Upper lobe of left lung (tissue), 6 donors: ENCODE data around the gene TAAR8. TPM values are rescaled to one million over a fixed set of nuclear protein-coding genes. Genes with fewer than 3 reads are reported as not detected.

Experiments used
- ATAC-seq, 2 donors: fragments of 200-7000 bp; cut with Tn5 transposase; one replicate each; pipeline ENCODE4 v1.9.1; 2022; ENCODE audit warnings: mild to moderate bottlenecking in 2 of 2, moderate library complexity in 2 of 2; ENCODE audit not compliant: low FRiP score in 2 of 2
- DNase-seq, 2 donors: peaks; one replicate each; pipeline ENCODE4 v3.0.0-alpha.2; 2019 to 2020
- H3K27ac ChIP-seq, 4 donors: fragments of 200-600 bp; sonication (generic); one replicate each; pipeline ENCODE4 v1.5.1; 2016 to 2019
- H3K27me3 ChIP-seq, 4 donors: fragments of 200-600 bp; sonication (generic); one replicate each; pipeline ENCODE4 v1.5.1; 2017 to 2019
- H3K36me3 ChIP-seq, 4 donors: fragments of 200-600 bp; sonication (generic); one replicate each; pipeline ENCODE4 v1.5.1; 2016 to 2019
- H3K4me1 ChIP-seq, 4 donors: fragments of 200-600 bp; sonication (generic); one replicate each; pipeline ENCODE4 v1.5.1; 2018 to 2019
- H3K4me3 ChIP-seq, 4 donors: fragments of 200-600 bp; sonication (generic); one replicate each; pipeline ENCODE4 v1.5.1; 2017 to 2019; ENCODE audit warnings: mild to moderate bottlenecking in 2 of 4, moderate library complexity in 1 of 4
- H3K9me3 ChIP-seq, 4 donors: fragments of 200-600 bp; sonication (generic); one replicate each; pipeline ENCODE4 v1.5.1; 2018 to 2019
- CTCF ChIP-seq, 6 experiments: fragments of 450-650 bp in 4 of 6; fragments of 200-600 bp in 2 of 6; sonication (generic) in 2 of 6; IDR thresholded peaks; one replicate each; pipeline ENCODE4 v1.5.1; 2016 to 2019; ENCODE audit warnings: antibody characterized with exemption in 6 of 6
- EP300 ChIP-seq, 4 donors: sonication (generic); formaldehyde crosslinking; IDR thresholded peaks; one replicate each; pipeline ENCODE4 v1.5.1; 2017; ENCODE audit warnings: antibody characterized with exemption in 4 of 4, control low read depth in 2 of 4
- POLR2A ChIP-seq, 4 donors: fragments of 450-650 bp; IDR thresholded peaks; one replicate each; pipeline ENCODE4 v1.5.1; 2016 to 2017; ENCODE audit warnings: antibody characterized with exemption in 4 of 4, mild to moderate bottlenecking in 2 of 4
- POLR2AphosphoS5 ChIP-seq, 2 donors: sonication (generic); formaldehyde crosslinking; IDR thresholded peaks; one replicate each; pipeline ENCODE4 v1.5.1; 2017; ENCODE audit warnings: antibody characterized with exemption in 2 of 2
- WGBS, 2 donors: methylation state at CpG; one replicate each; pipeline ENCODE4 v1.1.5; 2017 to 2018; 5-methylcytosine and 5-hydroxymethylcytosine counted together
- total RNA-seq, 6 donors: library from RNA; depleted of rRNA in 4 of 6; stranded (reverse); fragments of >200 nt in 4 of 6; gene quantifications; one replicate each; pipeline versions ENCODE4 v1.1.0 to v1.2.1, GENCODE V29; 2016 to 2021
- donor health status: DM: no; HTN: no; CAD: no; lungs with moderate emphysema.
- donor health status: DM: no; HTN: yes; CAD: no; lungs with severe emphysema.

Gene TAAR8
- total RNA-seq = not detected

GRCh38 chr6:132552372-132552771 lies at the start of gene TAAR8:
TAAR8 (plus strand) TSS chr6:132552672; CDS start chr6:132552693, 21 bp downstream.
- ATAC-seq (no peak), DNase-seq (no peak)
- Histone ChIP-seq H3K4me3 (no peak within 1 kb of the TSS), H3K27me3 (no peaks in the 10 kb centered on the region), H3K36me3 (no peaks in the 10 kb centered on the region), H3K4me1 (no peaks in the 10 kb centered on the region), H3K27ac (no peak within 1 kb of the TSS), H3K9me3 (no peaks in the 10 kb centered on the region)
- TF ChIP-seq POLR2A (IDR thresholded peaks at IDR 0.05) (no peak), CTCF (IDR thresholded peaks at IDR 0.05) (no peak), POLR2AphosphoS5 (IDR thresholded peaks at IDR 0.05) (no peak), EP300 (IDR thresholded peaks at IDR 0.05) (no peak)
- 84 to 90% methylated on average over 2 of the region's 2 CpGs for WGBS, 2 donors

- ATAC-seq = no peak
- TF ChIP-seq POLR2AphosphoS5 (IDR thresholded peaks at IDR 0.05) (no peak), POLR2A (IDR thresholded peaks at IDR 0.05) (no peak), EP300 (IDR thresholded peaks at IDR 0.05) (no peak), CTCF (IDR thresholded peaks at IDR 0.05) (no peak)
- Histone ChIP-seq H3K4me3 (no peak overlapping the region), H3K9me3 (no peaks in the 10 kb centered on the region), H3K4me1 (peaks cover 25 to 52% (median 37%) of the 10 kb centered on the region in 4 donors), H3K36me3 (peaks cover 0 to 28% (median 17%) of the 10 kb centered on the region in 4 donors), H3K27ac (no peak overlapping the region), H3K27me3 (no peaks in the 10 kb centered on the region)
- WGBS, 2 donors = 77 to 86% methylated on average over 5 of the region's 5 CpGs
- no peak for DNase-seq
These were observed 47.7 kb upstream of the TAAR8 start for GRCh38 chr6:132504757-132505156.

GRCh38 chr6:132505158-132505557 lies 47.3 kb upstream of the TAAR8 start:
- DNase-seq = no peak
- no peak for ATAC-seq
- Histone ChIP-seq H3K4me1 (peaks cover 23 to 51% (median 35%) of the 10 kb centered on the region in 4 donors), H3K4me3 (no peak overlapping the region), H3K36me3 (peaks cover 0 to 28% (median 17%) of the 10 kb centered on the region in 4 donors), H3K27ac (no peak overlapping the region), H3K9me3 (no peaks in the 10 kb centered on the region), H3K27me3 (no peaks in the 10 kb centered on the region)
- WGBS, 2 donors = 86 to 96% methylated on average over 1 of the region's 1 CpG
- TF ChIP-seq POLR2A (IDR thresholded peaks at IDR 0.05) (no peak), EP300 (IDR thresholded peaks at IDR 0.05) (no peak), CTCF (IDR thresholded peaks at IDR 0.05) (no peak), POLR2AphosphoS5 (IDR thresholded peaks at IDR 0.05) (no peak)

GRCh38 chr6:132506461-132506860 lies 46.0 kb upstream of the TAAR8 start:
- Histone ChIP-seq H3K4me3 (no peak overlapping the region), H3K9me3 (no peaks in the 10 kb centered on the region), H3K4me1 (peaks cover 34 to 57% (median 47%) of the 10 kb centered on the region in 4 donors), H3K36me3 (peaks cover 0 to 20% (median 11%) of the 10 kb centered on the region in 4 donors), H3K27me3 (no peaks in the 10 kb centered on the region), H3K27ac (no peak overlapping the region)
- ATAC-seq (no peak), DNase-seq (no peak)
- TF ChIP-seq CTCF (IDR thresholded peaks at IDR 0.05) (no peak), EP300 (IDR thresholded peaks at IDR 0.05) (no peak), POLR2AphosphoS5 (IDR thresholded peaks at IDR 0.05) (no peak), POLR2A (IDR thresholded peaks at IDR 0.05) (no peak)
- 48 to 61% methylated on average over 2 of the region's 2 CpGs for WGBS, 2 donors
